OCI-LY7 (cell line): ENCODE measurements around the gene GPC3. TPM values are rescaled to one million over a fixed set of nuclear protein-coding genes. Genes with fewer than 3 reads are reported as not detected.

Experiments used
- BruUV-seq: library from RNA; stranded (reverse); fragments of 400-500 nt; replicated peaks from 2 replicates; lab custom pipeline; 2021; lab: Mats Ljungman, UMichigan
- CTCF ChIA-PET: fragments of 300-600 bp; sonication (Branson Sonifier 250); formaldehyde crosslinking; loops from one replicate; lab custom pipeline; 2022; ENCODE audit warnings: antibody characterized with exemption; ENCODE audit not compliant: unreplicated experiment; lab: Charles Lee
- POLR2A ChIA-PET: fragments of 300-600 bp; sonication (Branson Sonifier 250); formaldehyde crosslinking; loops from one replicate; lab custom pipeline; 2022; ENCODE audit warnings: antibody characterized with exemption; lab: Charles Lee
- DNase-seq: peaks from one replicate; pipeline ENCODE4 v3.0.0-alpha.2; 2015; ENCODE audit warnings: low spot score
- H2AFZ ChIP-seq: fragments of 200-600 bp; sonication (generic), shearing (Covaris generic); 2 replicates; pipeline ENCODE4 v1.6.1; 2014; ENCODE audit warnings: mild to moderate bottlenecking, antibody characterized with exemption, low read length, moderate library complexity
- H3K27ac ChIP-seq: fragments of 200-600 bp; sonication (generic); 2 replicates; pipeline ENCODE4 v1.5.1; 2014; ENCODE audit warnings: mixed run types, low read depth, mild to moderate bottlenecking, moderate library complexity, low read length, inconsistent platforms; ENCODE audit not compliant: poor library complexity, severe bottlenecking
- H3K36me3 ChIP-seq: fragments of 200-600 bp; sonication (generic); 2 replicates; pipeline ENCODE4 v1.6.1; 2014; ENCODE audit warnings: mild to moderate bottlenecking, antibody characterized with exemption, low read length, moderate library complexity, mixed read lengths; ENCODE audit not compliant: insufficient read depth
- H3K4me1 ChIP-seq: fragments of 200-600 bp; sonication (generic); 2 replicates; pipeline ENCODE4 v1.5.1; 2014; ENCODE audit warnings: mild to moderate bottlenecking, low read length; ENCODE audit not compliant: insufficient read depth, poor library complexity, severe bottlenecking
- H3K4me2 ChIP-seq: fragments of 200-600 bp; sonication (generic); 2 replicates; pipeline ENCODE4 v1.6.1; 2014; ENCODE audit warnings: mild to moderate bottlenecking, low read length
- H3K4me3 ChIP-seq: fragments of 200-600 bp; sonication (generic); 2 replicates; pipeline ENCODE4 v1.5.1; 2014; ENCODE audit warnings: mild to moderate bottlenecking, low read depth, low read length; ENCODE audit not compliant: poor library complexity, severe bottlenecking
- H3K79me2 ChIP-seq: fragments of 200-600 bp; sonication (generic); 2 replicates; pipeline ENCODE4 v1.6.1; 2016; ENCODE audit warnings: low read depth, mild to moderate bottlenecking, low read length, moderate library complexity, mixed read lengths; ENCODE audit not compliant: insufficient read depth
- H3K9me2 ChIP-seq: fragments of 200-600 bp; sonication (generic); 2 replicates; pipeline ENCODE4 v1.6.1; 2016; ENCODE audit warnings: mild to moderate bottlenecking, low read length, mixed read lengths; ENCODE audit not compliant: insufficient read depth
- H3K9me3 ChIP-seq: fragments of 200-600 bp; sonication (generic); 2 replicates; pipeline ENCODE4 v1.6.1; 2014; ENCODE audit warnings: mild to moderate bottlenecking, mixed run types, low read length, mixed read lengths
- H4K20me1 ChIP-seq: fragments of 200-600 bp; sonication (generic); 2 replicates; pipeline ENCODE4 v1.6.1; 2014; ENCODE audit warnings: mild to moderate bottlenecking, antibody characterized with exemption, low read length, moderate library complexity, mixed read lengths; ENCODE audit not compliant: insufficient read depth
- EZH2phosphoT487 ChIP-seq: fragments of 200-600 bp; sonication (generic); IDR thresholded peaks from 2 replicates; pipeline ENCODE4 v1.6.1; 2018; ENCODE audit warnings: low read depth, borderline replicate concordance, mild to moderate bottlenecking, mixed run types, antibody characterized with exemption, low read length, moderate library complexity, mixed read lengths
- intact Hi-C: fragments of 100-400 bp; cut with micrococcal nuclease; formaldehyde crosslinking; loops from one replicate; pipeline ENCODE4 v1.10.0; 2022; ENCODE audit not compliant: unreplicated experiment
- total RNA-seq, 2 experiments: library from RNA; depleted of rRNA in 1 of 2; stranded (reverse); fragments of >200 nt in 1 of 2; shearing (Covaris generic) in 1 of 2; gene quantifications; 2 replicates each; pipeline ENCODE4 v1.2.3, GENCODE V29; 2014 to 2022
- TF ChIP-seq, protein P1 (sequence below): fragments of 200-600 bp; sonication (generic); conservative IDR thresholded peaks from 2 replicates; pipeline ENCODE4 v1.5.1; 2014; ENCODE audit warnings: mild to moderate bottlenecking, antibody characterized with exemption, low read length, moderate library complexity, mixed read lengths

The GPC3 gene
- total RNA-seq, 2 experiments from 2014 or later: not detected

DNA sequence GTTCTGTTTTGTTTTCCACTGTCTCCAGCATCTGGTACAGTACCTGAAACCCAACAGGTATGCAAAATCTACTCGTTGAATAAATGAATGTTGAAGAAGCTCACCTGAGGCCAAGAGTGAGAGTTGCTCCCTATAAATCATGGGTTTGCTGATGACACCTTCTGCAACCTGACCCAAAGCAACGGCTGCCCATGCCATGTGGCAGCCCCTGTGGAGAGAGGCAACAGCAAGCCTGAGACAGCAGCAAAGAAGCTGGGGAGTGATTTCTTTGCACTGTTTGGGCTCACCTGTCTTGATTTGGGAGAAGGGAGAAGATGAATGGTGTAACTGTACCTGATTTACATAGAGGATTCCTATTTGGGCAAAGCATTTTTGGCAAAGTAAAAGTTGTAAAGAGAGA, 450.3 kb downstream of the GPC3 start:
- Histone ChIP-seq H3K4me2 (no peak overlapping the region), H3K36me3 (no peaks in the 10 kb centered on the region), H3K4me1 (no peaks in the 10 kb centered on the region), H3K9me3 (no peaks in the 10 kb centered on the region), H3K27ac (no peak overlapping the region), H3K79me2 (no peaks in the 10 kb centered on the region), H2AFZ (no peak overlapping the region), H3K9me2 (no peaks in the 10 kb centered on the region), H3K4me3 (no peak overlapping the region), H4K20me1 (no peaks in the 10 kb centered on the region)
- CTCF ChIA-PET: no interaction called here
- POLR2A ChIA-PET: no interaction called here
- intact Hi-C loops: no loop called here
- TF ChIP-seq, protein P1, sequence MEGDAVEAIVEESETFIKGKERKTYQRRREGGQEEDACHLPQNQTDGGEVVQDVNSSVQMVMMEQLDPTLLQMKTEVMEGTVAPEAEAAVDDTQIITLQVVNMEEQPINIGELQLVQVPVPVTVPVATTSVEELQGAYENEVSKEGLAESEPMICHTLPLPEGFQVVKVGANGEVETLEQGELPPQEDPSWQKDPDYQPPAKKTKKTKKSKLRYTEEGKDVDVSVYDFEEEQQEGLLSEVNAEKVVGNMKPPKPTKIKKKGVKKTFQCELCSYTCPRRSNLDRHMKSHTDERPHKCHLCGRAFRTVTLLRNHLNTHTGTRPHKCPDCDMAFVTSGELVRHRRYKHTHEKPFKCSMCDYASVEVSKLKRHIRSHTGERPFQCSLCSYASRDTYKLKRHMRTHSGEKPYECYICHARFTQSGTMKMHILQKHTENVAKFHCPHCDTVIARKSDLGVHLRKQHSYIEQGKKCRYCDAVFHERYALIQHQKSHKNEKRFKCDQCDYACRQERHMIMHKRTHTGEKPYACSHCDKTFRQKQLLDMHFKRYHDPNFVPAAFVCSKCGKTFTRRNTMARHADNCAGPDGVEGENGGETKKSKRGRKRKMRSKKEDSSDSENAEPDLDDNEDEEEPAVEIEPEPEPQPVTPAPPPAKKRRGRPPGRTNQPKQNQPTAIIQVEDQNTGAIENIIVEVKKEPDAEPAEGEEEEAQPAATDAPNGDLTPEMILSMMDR: no peak
- TF ChIP-seq EZH2phosphoT487: no peak
- no TSS peak for BruUV-seq
- no peak for DNase-seq

DNA sequence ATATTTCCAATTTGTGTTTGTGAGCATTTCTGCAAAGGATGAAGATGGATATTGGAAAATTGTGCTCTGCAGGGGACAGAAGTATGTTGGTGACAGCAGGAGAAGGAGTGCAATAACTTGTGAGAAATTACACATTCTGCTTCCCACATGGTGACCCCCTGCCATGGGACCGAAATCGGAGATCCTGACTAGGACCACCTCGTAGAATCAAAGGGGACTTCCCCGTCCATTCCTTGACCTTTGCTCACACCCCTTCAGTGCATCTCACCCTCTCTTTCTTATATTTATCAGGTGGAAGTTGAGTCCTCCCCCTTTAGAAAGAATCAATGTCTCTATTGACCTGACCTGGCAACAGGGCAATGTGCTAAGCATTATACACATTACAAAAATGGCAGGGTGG, 451.2 kb downstream of the GPC3 start:
- TF ChIP-seq, protein P1: no peak
- TF ChIP-seq EZH2phosphoT487: no peak
- DNase-seq: no peak
- POLR2A ChIA-PET: no interaction called here
- H4K20me1 ChIP-seq: no peaks in the 10 kb centered on the region
- no peaks in the 10 kb centered on the region for H3K79me2 ChIP-seq
- H3K9me3 ChIP-seq: no peaks in the 10 kb centered on the region
- no peak overlapping the region for H2AFZ ChIP-seq
- H3K27ac ChIP-seq: no peak overlapping the region
- H3K4me1 ChIP-seq: no peaks in the 10 kb centered on the region
- no TSS peak for BruUV-seq
- H3K36me3 ChIP-seq: no peaks in the 10 kb centered on the region
- intact Hi-C loops: no loop called here
- no peaks in the 10 kb centered on the region for H3K9me2 ChIP-seq
- CTCF ChIA-PET: no interaction called here
- no peak overlapping the region for H3K4me3 ChIP-seq
- H3K4me2 ChIP-seq: no peak overlapping the region

DNA sequence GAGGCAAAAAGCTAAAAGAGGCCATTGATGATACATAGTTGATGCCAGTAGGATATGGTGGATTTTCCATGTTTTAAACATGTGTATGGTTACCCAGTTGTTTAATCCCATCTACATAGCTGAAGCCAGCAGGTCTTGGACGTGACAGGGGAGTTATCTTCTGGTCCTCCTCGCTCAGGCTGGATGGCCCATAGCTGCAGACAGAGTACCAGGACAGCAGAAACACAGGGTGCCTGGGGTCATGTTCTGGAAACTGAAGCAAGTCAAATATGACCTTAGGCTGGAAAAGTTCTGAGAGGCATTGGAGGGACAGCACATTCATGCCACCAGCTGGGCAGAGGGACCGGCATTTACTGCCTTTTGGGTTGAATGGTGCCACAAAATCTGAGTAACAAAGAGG, 452.1 kb downstream of the GPC3 start:
- Histone ChIP-seq H3K4me2 (no peak overlapping the region), H3K36me3 (no peaks in the 10 kb centered on the region), H3K27ac (no peak overlapping the region), H3K4me3 (no peak overlapping the region), H3K9me2 (no peaks in the 10 kb centered on the region), H3K79me2 (no peaks in the 10 kb centered on the region), H3K9me3 (no peaks in the 10 kb centered on the region), H4K20me1 (no peaks in the 10 kb centered on the region), H3K4me1 (no peaks in the 10 kb centered on the region), H2AFZ (no peak overlapping the region)
- TF ChIP-seq, protein P1: no peak
- TF ChIP-seq EZH2phosphoT487: no peak
- POLR2A ChIA-PET: no interaction called here
- intact Hi-C loops: no loop called here
- CTCF ChIA-PET: no interaction called here
- no peak for DNase-seq
- BruUV-seq: no TSS peak
